Neuronal stem cell (in vitro differentiated cells): Measurements from ENCODE around the gene SORCS2.

ENCODE experiments used
- DNase-seq: peaks from one replicate; pipeline ENCODE4 v3.0.0-alpha.2; 2013; ENCODE audit warnings: low spot score
- H2AFZ ChIP-seq: one replicate; pipeline ENCODE4 v1.6.1; 2013; ENCODE audit warnings: mild to moderate bottlenecking, low read length, inconsistent platforms
- H2AK5ac ChIP-seq: 2 replicates; pipeline ENCODE4 v1.6.1; 2013; ENCODE audit warnings: low read depth, mild to moderate bottlenecking, inconsistent platforms, low read length, moderate library complexity, mixed read lengths
- H2BK120ac ChIP-seq: 2 replicates; pipeline ENCODE4 v1.6.1; 2013; ENCODE audit warnings: low read depth, mild to moderate bottlenecking, inconsistent platforms, low read length, moderate library complexity, mixed read lengths
- H2BK12ac ChIP-seq: one replicate; pipeline ENCODE4 v1.6.1; 2013; ENCODE audit warnings: low read length, inconsistent platforms
- H2BK15ac ChIP-seq: 2 replicates; pipeline ENCODE4 v1.6.1; 2013; ENCODE audit warnings: mild to moderate bottlenecking, low read length, inconsistent platforms, mixed read lengths
- H2BK5ac ChIP-seq: one replicate; pipeline ENCODE4 v1.6.1; 2013; ENCODE audit warnings: inconsistent platforms, mild to moderate bottlenecking, low read length, moderate library complexity
- H3K14ac ChIP-seq: one replicate; pipeline ENCODE4 v1.6.1; 2013; ENCODE audit warnings: low read length, inconsistent platforms
- H3K18ac ChIP-seq: 2 replicates; pipeline ENCODE4 v1.6.1; 2013; ENCODE audit warnings: low read length, inconsistent platforms
- H3K23ac ChIP-seq: 2 replicates; pipeline ENCODE4 v1.6.1; 2013; ENCODE audit warnings: low read depth, mild to moderate bottlenecking, mixed read lengths, low read length, inconsistent platforms; ENCODE audit not compliant: poor library complexity
- H3K27ac ChIP-seq: replicated peaks from 3 replicates; pipeline ENCODE4 v1.5.1; 2013; ENCODE audit warnings: low read length, inconsistent platforms
- H3K27me3 ChIP-seq, 3 experiments: 2 replicates each; pipeline ENCODE4 v1.6.1; 2013; ENCODE audit warnings: low read length in 3 of 3, mild to moderate bottlenecking in 2 of 3, inconsistent platforms in 1 of 3, low read depth in 1 of 3, mixed read lengths in 1 of 3, moderate library complexity in 1 of 3; ENCODE audit not compliant: control insufficient read depth in 3 of 3, insufficient read depth in 3 of 3
- H3K36me3 ChIP-seq, 2 donors: replicated peaks in 1 of 2; 2 replicates each; pipeline ENCODE4 v1.6.1; 2013; ENCODE audit warnings: low read length in 2 of 2; ENCODE audit not compliant: control insufficient read depth in 2 of 2, insufficient read depth in 2 of 2
- H3K4ac ChIP-seq: 2 replicates; pipeline ENCODE4 v1.6.1; 2013; ENCODE audit warnings: inconsistent platforms, mild to moderate bottlenecking, low read length, moderate library complexity
- H3K4me1 ChIP-seq, 2 donors: 1 replicate in 1 of 2; 2 replicates in 1 of 2; pipeline ENCODE4 v1.6.1; 2013; ENCODE audit warnings: low read length in 2 of 2, low read depth in 1 of 2; ENCODE audit not compliant: control insufficient read depth in 2 of 2, insufficient read depth in 1 of 2
- H3K4me2 ChIP-seq: one replicate; pipeline ENCODE4 v1.6.1; 2013; ENCODE audit warnings: mild to moderate bottlenecking, low read length, inconsistent platforms; ENCODE audit not compliant: insufficient read depth, poor library complexity, severe bottlenecking
- H3K4me3 ChIP-seq, 2 donors: 2 replicates each; pipeline ENCODE4 v1.5.1; 2013; ENCODE audit warnings: low read length in 2 of 2, mild to moderate bottlenecking in 2 of 2, inconsistent platforms in 1 of 2, moderate library complexity in 1 of 2
- H3K79me1 ChIP-seq: one replicate; pipeline ENCODE4 v1.6.1; 2013; ENCODE audit warnings: low read depth, mild to moderate bottlenecking, inconsistent platforms, low read length, moderate library complexity
- H3K9ac ChIP-seq: one replicate; pipeline ENCODE4 v1.6.1; 2013; ENCODE audit warnings: mild to moderate bottlenecking, low read depth, low read length, inconsistent platforms; ENCODE audit not compliant: poor library complexity
- H3K9me3 ChIP-seq, 2 donors: replicated peaks in 1 of 2; 2 replicates each; pipeline versions ENCODE3 to v1.6.1; 2013; ENCODE audit warnings: low read length in 2 of 2, mild to moderate bottlenecking in 2 of 2, inconsistent platforms in 1 of 2, low read depth in 1 of 2, mixed read lengths in 1 of 2, moderate library complexity in 1 of 2; ENCODE audit not compliant: control insufficient read depth in 2 of 2, insufficient read depth in 1 of 2
- H4K8ac ChIP-seq: one replicate; pipeline ENCODE4 v1.6.1; 2013; ENCODE audit warnings: low read depth, mild to moderate bottlenecking, inconsistent platforms, low read length, moderate library complexity
- H4K91ac ChIP-seq: one replicate; pipeline ENCODE4 v1.6.1; 2013; ENCODE audit warnings: low read length, low read depth, mild to moderate bottlenecking, inconsistent platforms; ENCODE audit not compliant: poor library complexity
- WGBS, 2 donors: extraction: QIAGEN DNeasy Blood & Tissue Kit; methylation state at CpG; one replicate each; pipeline ENCODE4 v1.1.7; 2013; ENCODE audit warnings: missing lambda C conversion rate in 2 of 2, mixed read lengths in 1 of 2; ENCODE audit not compliant: insufficient read length in 2 of 2, insufficient replicate concordance in 1 of 2; ENCODE audit errors: extremely low coverage in 2 of 2; 5-methylcytosine and 5-hydroxymethylcytosine counted together

The SORCS2 gene

GRCh38 chr4:7295911-7296660, 103.7 kb downstream of the SORCS2 start:
- Histone ChIP-seq H3K18ac (peak overlapping the region; percentile 87), H3K4me3 (no peak overlapping the region), H2BK12ac (peak overlapping the region; percentile 97), H4K8ac (no peak overlapping the region), H3K4ac (no peak overlapping the region), H3K9ac (no peak overlapping the region), H2BK15ac (peak overlapping the region; percentile 94), H3K9me3 (no peaks in the 10 kb centered on the region), H2BK5ac (no peak overlapping the region), H2AFZ (no peak overlapping the region), H3K36me3 (no peaks in the 10 kb centered on the region), H3K23ac (peak overlapping the region; percentile 82), H3K4me2 (no peak overlapping the region), H4K91ac (no peak overlapping the region), H3K79me1 (no peaks in the 10 kb centered on the region), H3K27ac (no peak overlapping the region), H2AK5ac (peak overlapping the region; percentile 94), H2BK120ac (no peak overlapping the region), H3K27me3 (peaks cover 0 to 6% (median 0%) of the 10 kb centered on the region in 3 experiments), H3K14ac (peak overlapping the region; percentile 95), H3K4me1 (peaks cover 0 to 36% of the 10 kb centered on the region in 2 donors)
- no CpG with 5 or more reads among the region's 19 CpGs for WGBS, 2 donors
- no peak for DNase-seq

- Histone ChIP-seq H3K79me1 (no peaks in the 10 kb centered on the region), H3K23ac (no peak overlapping the region), H3K4me1 (peaks cover 0 to 39% of the 10 kb centered on the region in 2 donors), H3K4me3 (no peak overlapping the region), H2BK5ac (peak overlapping the region; percentile 26), H2BK120ac (no peak overlapping the region), H2BK12ac (peak overlapping the region; percentile 82), H4K91ac (no peak overlapping the region), H3K4me2 (no peak overlapping the region), H3K14ac (peak overlapping the region; percentile 42), H3K9ac (no peak overlapping the region), H3K27ac (no peak overlapping the region), H2BK15ac (peak overlapping the region; percentile 80), H3K9me3 (no peaks in the 10 kb centered on the region), H3K4ac (no peak overlapping the region), H3K18ac (peak overlapping the region; percentile 63), H4K8ac (no peak overlapping the region), H3K27me3 (peaks cover 0 to 6% (median 0%) of the 10 kb centered on the region in 3 experiments), H3K36me3 (no peaks in the 10 kb centered on the region), H2AK5ac (peak overlapping the region; percentile 79), H2AFZ (no peak overlapping the region)
- no CpG with 5 or more reads among the region's 23 CpGs for WGBS, 2 donors
- DNase-seq, result no peak
Measured at GRCh38 chr4:7296661-7297335, 104.5 kb downstream of the SORCS2 start.

GRCh38 chr4:7297374-7297773, 105.0 kb downstream of the SORCS2 start:
- Histone ChIP-seq H4K8ac (no peak overlapping the region), H2BK15ac (peak overlapping the region; percentile 73), H3K9me3 (no peaks in the 10 kb centered on the region), H2AFZ (no peak overlapping the region), H3K14ac (no peak overlapping the region), H3K27me3 (peaks cover 0 to 6% (median 0%) of the 10 kb centered on the region in 3 experiments), H2BK5ac (peak overlapping the region; percentile 91), H3K4me3 (no peak overlapping the region), H3K79me1 (no peaks in the 10 kb centered on the region), H2BK12ac (peak overlapping the region; percentile 67), H3K18ac (peak overlapping the region; percentile 91), H3K4me1 (peaks cover 0 to 39% of the 10 kb centered on the region in 2 donors), H3K36me3 (no peaks in the 10 kb centered on the region), H3K4ac (no peak overlapping the region), H3K9ac (no peak overlapping the region), H3K4me2 (no peak overlapping the region), H4K91ac (no peak overlapping the region), H2BK120ac (no peak overlapping the region), H2AK5ac (peak overlapping the region; percentile 98), H3K27ac (no peak overlapping the region), H3K23ac (no peak overlapping the region)
- no peak for DNase-seq
- WGBS, 2 donors, result no CpG with 5 or more reads among the region's 9 CpGs

GRCh38 chr4:7297881-7298280, 105.5 kb downstream of the SORCS2 start:
- Histone ChIP-seq H3K36me3 (no peaks in the 10 kb centered on the region), H2BK15ac (peak overlapping the region; percentile 73), H3K79me1 (no peaks in the 10 kb centered on the region), H3K27me3 (peaks cover 0 to 6% (median 0%) of the 10 kb centered on the region in 3 experiments), H3K9ac (no peak overlapping the region), H2BK5ac (peak overlapping the region; percentile 91), H4K91ac (no peak overlapping the region), H2AK5ac (peak overlapping the region; percentile 98), H3K23ac (peak overlapping the region; percentile 8), H4K8ac (no peak overlapping the region), H3K4me2 (no peak overlapping the region), H3K4me1 (peaks cover 0 to 40% of the 10 kb centered on the region in 2 donors), H2BK120ac (no peak overlapping the region), H2BK12ac (peak overlapping the region; percentile 67), H2AFZ (no peak overlapping the region), H3K14ac (peak overlapping the region; percentile 47), H3K9me3 (no peaks in the 10 kb centered on the region), H3K18ac (peak overlapping the region; percentile 94), H3K4me3 (no peak overlapping the region), H3K27ac (peak overlapping the region; percentile 63), H3K4ac (peak overlapping the region; percentile 45)
- no CpG with 5 or more reads among the region's 8 CpGs for WGBS, 2 donors
- DNase-seq, result no peak
